ENCODE results near the gene SLC4A5.

The SLC4A5 gene

GRCh38 chr2:74379851-74380789 is 36.9 kb upstream of the SLC4A5 start, which contains the start of gene DCTN1:
Gene DCTN1, minus strand, starts transcription at chr2:74380311. Its CDS starts 274 bp downstream, at chr2:74380037.
- H3K4me3 ChIP-seq (ENCODE audit: low read depth in 1 of 2, low read length in 1 of 2), result no peak within 1 kb of the TSS
- no peak within 1 kb of the TSS for H3K27ac ChIP-seq
- H3K9me3 ChIP-seq, result no peaks in the 10 kb centered on the region
- TF ChIP-seq CTCF (IDR thresholded peaks at IDR 0.05), result no peak
- peaks cover 34% of the 10 kb centered on the region for H3K36me3 ChIP-seq
- H3K4me1 ChIP-seq (ENCODE audit: control insufficient read depth in 1 of 2, insufficient read depth in 1 of 2, low read depth in 1 of 2, low read length in 1 of 2), result peaks cover 4 to 14% of the 10 kb centered on the region in 2 experiments
- H3K27me3 ChIP-seq, result no peaks in the 10 kb centered on the region

- Histone ChIP-seq H3K36me3 (peaks cover 44% of the 10 kb centered on the region), H3K4me1 (ENCODE audit: control insufficient read depth in 1 of 2, insufficient read depth in 1 of 2, low read depth in 1 of 2, low read length in 1 of 2) (peaks cover 4 to 6% of the 10 kb centered on the region in 2 experiments), H3K27ac (no peak overlapping the region), H3K27me3 (no peaks in the 10 kb centered on the region), H3K4me3 (ENCODE audit: low read depth in 1 of 2, low read length in 1 of 2) (no peak overlapping the region), H3K9me3 (no peaks in the 10 kb centered on the region)
- no peak for TF ChIP-seq CTCF (IDR thresholded peaks at IDR 0.05)
Observed at GRCh38 chr2:74378007-74378406, 34.8 kb upstream of the SLC4A5 start.

- Histone ChIP-seq H3K4me3 (ENCODE audit: low read depth in 1 of 2, low read length in 1 of 2) (no peak overlapping the region), H3K27me3 (no peaks in the 10 kb centered on the region), H3K27ac (no peak overlapping the region), H3K4me1 (ENCODE audit: control insufficient read depth in 1 of 2, insufficient read depth in 1 of 2, low read depth in 1 of 2, low read length in 1 of 2) (no peaks in the 10 kb centered on the region), H3K36me3 (peaks cover 62% of the 10 kb centered on the region), H3K9me3 (no peaks in the 10 kb centered on the region)
- no peak for TF ChIP-seq CTCF (IDR thresholded peaks at IDR 0.05)
Observed at GRCh38 chr2:74375838-74376237, 32.6 kb upstream of the SLC4A5 start.

GRCh38 chr2:74374509-74375205 is 31.4 kb upstream of the SLC4A5 start:
- H3K36me3 ChIP-seq, result peaks cover 74% of the 10 kb centered on the region
- no peak overlapping the region for H3K27ac ChIP-seq
- TF ChIP-seq CTCF (IDR thresholded peaks at IDR 0.05), result no peak
- H3K9me3 ChIP-seq, result no peaks in the 10 kb centered on the region
- H3K4me3 ChIP-seq (ENCODE audit: low read depth in 1 of 2, low read length in 1 of 2), result no peak overlapping the region
- no peaks in the 10 kb centered on the region for H3K4me1 ChIP-seq (ENCODE audit: control insufficient read depth in 1 of 2, insufficient read depth in 1 of 2, low read depth in 1 of 2, low read length in 1 of 2)
- no peaks in the 10 kb centered on the region for H3K27me3 ChIP-seq

GRCh38 chr2:74373985-74374384 is 30.8 kb upstream of the SLC4A5 start:
- Histone ChIP-seq H3K9me3 (no peaks in the 10 kb centered on the region), H3K27me3 (no peaks in the 10 kb centered on the region), H3K27ac (no peak overlapping the region), H3K36me3 (peaks cover 81% of the 10 kb centered on the region), H3K4me1 (ENCODE audit: control insufficient read depth in 1 of 2, insufficient read depth in 1 of 2, low read depth in 1 of 2, low read length in 1 of 2) (no peaks in the 10 kb centered on the region), H3K4me3 (ENCODE audit: low read depth in 1 of 2, low read length in 1 of 2) (no peak overlapping the region)
- TF ChIP-seq CTCF (IDR thresholded peaks at IDR 0.05), result no peak

Measured in neutrophil (primary cell).